SK-N-SH treated with all-trans-retinoic acid at 6 μM for 48 hours (cell line): ENCODE measurements around the gene BST1.

ENCODE experiments used
- ATAC-seq: fragments of 200-7000 bp; cut with Tn5 transposase; 3 replicates; pipeline ENCODE4 v1.9.1; 2020; ENCODE audit warnings: mild to moderate bottlenecking, moderate library complexity
- ARNTL ChIP-seq: fragments of 450-650 bp; formaldehyde crosslinking; IDR thresholded peaks from 2 replicates; pipeline ENCODE4 v1.5.0; 2020; ENCODE audit warnings: low read depth, mild to moderate bottlenecking, moderate library complexity, borderline replicate concordance
- BACH2 ChIP-seq: fragments of 250-450 bp; sonication (Bioruptor Pico); IDR thresholded peaks from 2 replicates; pipeline ENCODE4 v1.9.0; 2021; ENCODE audit warnings: mild to moderate bottlenecking, borderline replicate concordance
- CSDC2 ChIP-seq: fragments of 250-450 bp; sonication (Bioruptor Pico); IDR thresholded peaks from 2 replicates; pipeline ENCODE4 v1.5.0; 2020; ENCODE audit warnings: mild to moderate bottlenecking, moderate library complexity
- ESRRG ChIP-seq: fragments of 250-450 bp; sonication (Bioruptor Pico); IDR thresholded peaks from 2 replicates; pipeline ENCODE4 v1.6.1; 2021; ENCODE audit warnings: mild to moderate bottlenecking
- GLIS3 ChIP-seq: fragments of 250-450 bp; sonication (Bioruptor Pico); IDR thresholded peaks from 2 replicates; pipeline ENCODE4 v1.5.0; 2020; ENCODE audit warnings: mild to moderate bottlenecking, moderate library complexity
- ISL1 ChIP-seq: fragments of 250-450 bp; sonication (Bioruptor Pico); IDR thresholded peaks from 2 replicates; pipeline ENCODE4 v2.1.2; 2022; ENCODE audit warnings: mild to moderate bottlenecking, moderate library complexity
- OSR1 ChIP-seq: fragments of 250-450 bp; sonication (Bioruptor Pico); IDR thresholded peaks from 2 replicates; pipeline ENCODE4 v1.8.0; 2022; ENCODE audit warnings: moderate library complexity, mild to moderate bottlenecking, inconsistent platforms
- PPARA ChIP-seq: fragments of 250-450 bp; sonication (Bioruptor Pico); IDR thresholded peaks from 2 replicates; pipeline ENCODE4 v1.5.0; 2020; ENCODE audit warnings: mild to moderate bottlenecking, borderline replicate concordance
- SNAI2 ChIP-seq: fragments of 250-450 bp; sonication (Bioruptor Pico); IDR thresholded peaks from 2 replicates; pipeline ENCODE4 v1.5.0; 2020; ENCODE audit warnings: mild to moderate bottlenecking, moderate library complexity
- TCF4 ChIP-seq: fragments of 250-450 bp; sonication (Bioruptor Pico); IDR thresholded peaks from 2 replicates; pipeline ENCODE4 v1.8.0; 2021; ENCODE audit warnings: mild to moderate bottlenecking, moderate library complexity, borderline replicate concordance
- TOX ChIP-seq: fragments of 250-450 bp; sonication (Bioruptor Pico); IDR thresholded peaks from 2 replicates; pipeline ENCODE4 v1.8.0; 2021; ENCODE audit warnings: mild to moderate bottlenecking, moderate library complexity, borderline replicate concordance
- ZFP3 ChIP-seq: fragments of 250-450 bp; sonication (Bioruptor Pico); IDR thresholded peaks from 2 replicates; pipeline ENCODE4 v1.5.0; 2020; ENCODE audit warnings: mild to moderate bottlenecking, moderate library complexity
- ZFP30 ChIP-seq: fragments of 450-650 bp; formaldehyde crosslinking; IDR thresholded peaks from 2 replicates; pipeline ENCODE4 v1.5.0; 2022; ENCODE audit warnings: mild to moderate bottlenecking, moderate library complexity
- ZNF565 ChIP-seq: fragments of 450-650 bp; formaldehyde crosslinking; conservative IDR thresholded peaks from 2 replicates; pipeline ENCODE4 v1.5.0; 2020; ENCODE audit warnings: low read depth, mild to moderate bottlenecking, moderate library complexity
- ZNF70 ChIP-seq: fragments of 450-650 bp; formaldehyde crosslinking; IDR thresholded peaks from 2 replicates; pipeline ENCODE4 v1.5.0; 2020; ENCODE audit warnings: mild to moderate bottlenecking, moderate library complexity
- ZNF8 ChIP-seq: fragments of 450-650 bp; formaldehyde crosslinking; IDR thresholded peaks from 2 replicates; pipeline ENCODE4 v1.5.0; 2020; ENCODE audit warnings: mild to moderate bottlenecking, moderate library complexity
- TF ChIP-seq, protein P1 (sequence below): fragments of 250-450 bp; sonication (Bioruptor Pico); IDR thresholded peaks from 2 replicates; pipeline ENCODE4 v1.5.1; 2021; ENCODE audit warnings: mild to moderate bottlenecking, moderate library complexity
- TF ChIP-seq, protein P2 (sequence below): fragments of 250-450 bp; sonication (Bioruptor Pico); IDR thresholded peaks from 2 replicates; pipeline ENCODE4 v1.8.0; 2021; ENCODE audit warnings: low read depth, mild to moderate bottlenecking, moderate library complexity, borderline replicate concordance
- TF ChIP-seq, protein P3 (sequence below): fragments of 250-450 bp; sonication (Bioruptor Pico); IDR thresholded peaks from 2 replicates; pipeline ENCODE4 v1.8.0; 2020; ENCODE audit warnings: mild to moderate bottlenecking, moderate library complexity, borderline replicate concordance
- TF ChIP-seq, protein P4 (sequence below): fragments of 250-450 bp; sonication (Bioruptor Pico); IDR thresholded peaks from 2 replicates; pipeline ENCODE4 v1.5.0; 2020; ENCODE audit warnings: mild to moderate bottlenecking, moderate library complexity

BST1 gene

DNA sequence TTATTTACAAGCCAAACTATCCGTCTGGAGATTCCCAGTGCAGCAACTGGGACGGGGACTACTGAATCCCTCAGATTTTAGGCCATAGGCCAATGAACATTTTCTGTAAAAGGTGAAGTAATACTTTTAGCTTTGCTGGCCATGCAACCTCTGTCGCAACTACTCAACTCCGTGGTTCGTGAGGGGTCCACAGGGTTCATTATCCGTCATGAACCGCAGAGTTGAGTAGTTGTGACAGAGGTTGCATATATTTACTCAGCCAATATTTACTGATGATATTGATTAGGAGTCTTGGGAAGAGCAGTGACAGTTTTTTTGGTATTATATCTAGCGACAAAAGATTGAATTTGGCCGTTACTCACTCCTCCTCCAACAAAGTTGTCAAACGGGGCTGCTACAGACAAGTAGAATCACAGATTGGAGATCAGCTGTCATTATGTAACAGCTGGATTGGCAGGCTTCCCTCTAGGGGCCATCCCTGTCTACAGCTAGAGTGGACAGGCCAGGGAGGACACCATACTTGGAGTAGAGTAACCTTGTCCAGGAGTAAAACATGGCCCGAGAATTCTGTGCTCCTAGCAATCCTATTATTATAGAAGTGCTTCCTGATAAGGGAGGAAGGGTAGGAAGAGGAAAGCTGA lies 38.0 kb downstream of the BST1 start:
- ATAC-seq: no peak
- no peak for TF ChIP-seq TCF4 (CRISPR knock-in tag)

DNA sequence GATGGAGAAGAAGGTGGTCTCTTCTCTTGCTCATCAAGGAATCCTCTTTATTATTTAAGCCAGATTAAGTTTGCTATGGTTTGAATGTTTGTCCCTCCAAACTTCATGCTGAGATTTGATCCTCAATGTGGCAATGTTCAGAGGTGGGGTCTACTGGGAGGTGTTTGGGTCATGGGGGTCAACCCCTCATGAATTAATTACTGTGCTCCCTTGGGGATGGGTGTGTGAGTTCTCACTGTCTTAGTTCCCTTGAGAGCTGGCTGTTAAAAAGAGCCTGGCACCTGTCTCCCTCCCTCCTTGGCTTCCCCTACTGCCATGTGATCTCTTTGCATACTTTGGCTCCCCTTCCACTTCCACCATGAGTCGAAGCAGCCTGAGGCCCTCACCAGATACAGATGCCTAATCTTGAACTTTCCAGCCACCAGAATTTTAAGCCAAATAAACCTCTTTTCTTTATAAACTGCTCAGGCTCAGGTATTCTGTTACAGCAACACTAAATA lies 39.3 kb downstream of the BST1 start:
- ATAC-seq: no peak
- TF ChIP-seq ZNF70 (CRISPR knock-in tag) (no peak), ZFP3 (CRISPR knock-in tag) (no peak), ZNF565 (CRISPR knock-in tag) (no peak), ISL1 (CRISPR knock-in tag) (no peak), PPARA (no peak), ARNTL (CRISPR knock-in tag) (no peak), SNAI2 (no peak)
- TF ChIP-seq, protein P1, sequence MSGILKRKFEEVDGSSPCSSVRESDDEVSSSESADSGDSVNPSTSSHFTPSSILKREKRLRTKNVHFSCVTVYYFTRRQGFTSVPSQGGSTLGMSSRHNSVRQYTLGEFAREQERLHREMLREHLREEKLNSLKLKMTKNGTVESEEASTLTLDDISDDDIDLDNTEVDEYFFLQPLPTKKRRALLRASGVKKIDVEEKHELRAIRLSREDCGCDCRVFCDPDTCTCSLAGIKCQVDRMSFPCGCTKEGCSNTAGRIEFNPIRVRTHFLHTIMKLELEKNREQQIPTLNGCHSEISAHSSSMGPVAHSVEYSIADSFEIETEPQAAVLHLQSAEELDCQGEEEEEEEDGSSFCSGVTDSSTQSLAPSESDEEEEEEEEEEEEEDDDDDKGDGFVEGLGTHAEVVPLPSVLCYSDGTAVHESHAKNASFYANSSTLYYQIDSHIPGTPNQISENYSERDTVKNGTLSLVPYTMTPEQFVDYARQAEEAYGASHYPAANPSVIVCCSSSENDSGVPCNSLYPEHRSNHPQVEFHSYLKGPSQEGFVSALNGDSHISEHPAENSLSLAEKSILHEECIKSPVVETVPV (CRISPR knock-in tag): no peak

DNA sequence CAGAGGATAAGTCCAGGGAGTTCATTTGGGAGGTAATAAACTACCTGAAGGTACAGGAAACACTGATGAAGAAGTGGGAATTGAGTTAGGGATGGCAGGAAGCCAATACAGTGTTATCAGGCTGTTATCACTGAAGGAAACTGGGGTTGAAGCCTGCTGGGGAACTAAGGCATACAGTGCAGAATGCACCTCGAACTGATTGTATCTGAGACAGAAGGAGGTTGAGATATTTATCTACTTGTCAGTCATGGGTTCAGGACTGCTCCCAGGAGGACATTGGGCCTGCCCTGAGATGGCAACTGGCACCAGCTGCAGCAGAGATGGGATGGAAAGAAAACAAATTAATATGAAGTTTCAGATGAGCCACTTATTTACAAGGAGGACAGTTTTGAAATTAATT lies 39.8 kb downstream of the BST1 start:
- ATAC-seq: no peak
- TF ChIP-seq, protein P2, sequence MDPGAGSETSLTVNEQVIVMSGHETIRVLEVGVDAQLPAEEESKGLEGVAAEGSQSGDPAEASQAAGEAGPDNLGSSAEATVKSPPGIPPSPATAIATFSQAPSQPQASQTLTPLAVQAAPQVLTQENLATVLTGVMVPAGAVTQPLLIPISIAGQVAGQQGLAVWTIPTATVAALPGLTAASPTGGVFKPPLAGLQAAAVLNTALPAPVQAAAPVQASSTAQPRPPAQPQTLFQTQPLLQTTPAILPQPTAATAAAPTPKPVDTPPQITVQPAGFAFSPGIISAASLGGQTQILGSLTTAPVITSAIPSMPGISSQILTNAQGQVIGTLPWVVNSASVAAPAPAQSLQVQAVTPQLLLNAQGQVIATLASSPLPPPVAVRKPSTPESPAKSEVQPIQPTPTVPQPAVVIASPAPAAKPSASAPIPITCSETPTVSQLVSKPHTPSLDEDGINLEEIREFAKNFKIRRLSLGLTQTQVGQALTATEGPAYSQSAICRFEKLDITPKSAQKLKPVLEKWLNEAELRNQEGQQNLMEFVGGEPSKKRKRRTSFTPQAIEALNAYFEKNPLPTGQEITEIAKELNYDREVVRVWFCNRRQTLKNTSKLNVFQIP (CRISPR knock-in tag): no peak
- no peak for TF ChIP-seq OSR1
- TF ChIP-seq PPARA: no peak
- TF ChIP-seq GLIS3 (CRISPR knock-in tag): no peak
- no peak for TF ChIP-seq BACH2 (CRISPR knock-in tag)
- TF ChIP-seq TOX: no peak
- no peak for TF ChIP-seq SNAI2

DNA sequence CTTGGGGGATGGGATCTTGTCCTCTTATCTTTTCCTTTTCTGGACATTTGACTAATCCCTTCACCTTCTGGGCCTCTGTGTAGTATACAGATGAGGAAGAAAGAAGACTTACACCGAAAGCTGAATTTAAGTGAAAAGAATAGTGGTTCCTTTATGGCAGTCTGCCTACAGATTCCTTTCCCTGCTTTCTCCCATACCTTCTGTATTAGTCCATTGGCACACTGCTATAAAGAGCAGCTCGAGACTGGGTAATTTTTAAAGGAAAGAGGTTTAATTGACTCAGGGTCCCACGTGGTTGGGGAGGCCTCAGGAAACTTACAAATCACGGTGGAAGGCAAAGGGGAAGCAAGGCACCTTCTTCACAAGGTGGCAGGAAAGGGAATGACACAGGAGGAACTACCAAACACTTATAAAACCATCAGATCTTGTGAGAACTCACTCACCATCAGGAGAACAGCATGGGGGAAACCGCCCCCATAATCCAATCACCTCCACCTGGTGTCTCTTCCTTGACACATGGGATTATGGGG lies 41.2 kb downstream of the BST1 start:
- no peak for ATAC-seq
- no peak for TF ChIP-seq ZNF8
- TF ChIP-seq, protein P3, sequence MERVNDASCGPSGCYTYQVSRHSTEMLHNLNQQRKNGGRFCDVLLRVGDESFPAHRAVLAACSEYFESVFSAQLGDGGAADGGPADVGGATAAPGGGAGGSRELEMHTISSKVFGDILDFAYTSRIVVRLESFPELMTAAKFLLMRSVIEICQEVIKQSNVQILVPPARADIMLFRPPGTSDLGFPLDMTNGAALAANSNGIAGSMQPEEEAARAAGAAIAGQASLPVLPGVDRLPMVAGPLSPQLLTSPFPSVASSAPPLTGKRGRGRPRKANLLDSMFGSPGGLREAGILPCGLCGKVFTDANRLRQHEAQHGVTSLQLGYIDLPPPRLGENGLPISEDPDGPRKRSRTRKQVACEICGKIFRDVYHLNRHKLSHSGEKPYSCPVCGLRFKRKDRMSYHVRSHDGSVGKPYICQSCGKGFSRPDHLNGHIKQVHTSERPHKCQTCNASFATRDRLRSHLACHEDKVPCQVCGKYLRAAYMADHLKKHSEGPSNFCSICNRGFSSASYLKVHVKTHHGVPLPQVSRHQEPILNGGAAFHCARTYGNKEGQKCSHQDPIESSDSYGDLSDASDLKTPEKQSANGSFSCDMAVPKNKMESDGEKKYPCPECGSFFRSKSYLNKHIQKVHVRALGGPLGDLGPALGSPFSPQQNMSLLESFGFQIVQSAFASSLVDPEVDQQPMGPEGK (CRISPR knock-in tag): no peak

DNA sequence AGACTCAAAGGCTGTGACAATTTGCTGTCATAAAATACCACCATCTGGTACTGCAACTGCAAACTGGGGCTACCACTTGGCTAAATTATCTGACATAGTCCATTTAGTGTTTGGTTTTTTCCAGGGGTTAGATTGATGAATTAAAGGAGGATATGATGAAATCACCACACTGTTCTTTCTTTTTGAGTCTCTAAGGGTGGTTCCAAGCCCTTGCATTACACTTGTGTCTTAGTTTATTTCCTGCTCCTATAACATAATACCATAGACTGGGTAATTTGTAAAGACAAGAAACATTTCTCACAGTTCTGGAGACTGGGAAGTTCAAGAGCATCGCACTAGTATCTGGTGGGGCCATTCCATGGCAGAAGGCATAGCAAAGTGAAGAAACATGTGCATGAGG lies 43.2 kb downstream of the BST1 start:
- ATAC-seq: no peak
- no peak for TF ChIP-seq ZNF8
- TF ChIP-seq PPARA: no peak
- no peak for TF ChIP-seq ISL1 (CRISPR knock-in tag)
- TF ChIP-seq, protein P3 (CRISPR knock-in tag): no peak
- no peak for TF ChIP-seq BACH2 (CRISPR knock-in tag)
- TF ChIP-seq, protein P2 (CRISPR knock-in tag): no peak
- no peak for TF ChIP-seq OSR1
- no peak for TF ChIP-seq ZNF70 (CRISPR knock-in tag)
- TF ChIP-seq ESRRG: no peak
- TF ChIP-seq, protein P4, sequence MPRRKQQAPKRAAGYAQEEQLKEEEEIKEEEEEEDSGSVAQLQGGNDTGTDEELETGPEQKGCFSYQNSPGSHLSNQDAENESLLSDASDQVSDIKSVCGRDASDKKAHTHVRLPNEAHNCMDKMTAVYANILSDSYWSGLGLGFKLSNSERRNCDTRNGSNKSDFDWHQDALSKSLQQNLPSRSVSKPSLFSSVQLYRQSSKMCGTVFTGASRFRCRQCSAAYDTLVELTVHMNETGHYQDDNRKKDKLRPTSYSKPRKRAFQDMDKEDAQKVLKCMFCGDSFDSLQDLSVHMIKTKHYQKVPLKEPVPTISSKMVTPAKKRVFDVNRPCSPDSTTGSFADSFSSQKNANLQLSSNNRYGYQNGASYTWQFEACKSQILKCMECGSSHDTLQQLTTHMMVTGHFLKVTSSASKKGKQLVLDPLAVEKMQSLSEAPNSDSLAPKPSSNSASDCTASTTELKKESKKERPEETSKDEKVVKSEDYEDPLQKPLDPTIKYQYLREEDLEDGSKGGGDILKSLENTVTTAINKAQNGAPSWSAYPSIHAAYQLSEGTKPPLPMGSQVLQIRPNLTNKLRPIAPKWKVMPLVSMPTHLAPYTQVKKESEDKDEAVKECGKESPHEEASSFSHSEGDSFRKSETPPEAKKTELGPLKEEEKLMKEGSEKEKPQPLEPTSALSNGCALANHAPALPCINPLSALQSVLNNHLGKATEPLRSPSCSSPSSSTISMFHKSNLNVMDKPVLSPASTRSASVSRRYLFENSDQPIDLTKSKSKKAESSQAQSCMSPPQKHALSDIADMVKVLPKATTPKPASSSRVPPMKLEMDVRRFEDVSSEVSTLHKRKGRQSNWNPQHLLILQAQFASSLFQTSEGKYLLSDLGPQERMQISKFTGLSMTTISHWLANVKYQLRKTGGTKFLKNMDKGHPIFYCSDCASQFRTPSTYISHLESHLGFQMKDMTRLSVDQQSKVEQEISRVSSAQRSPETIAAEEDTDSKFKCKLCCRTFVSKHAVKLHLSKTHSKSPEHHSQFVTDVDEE (CRISPR knock-in tag): no peak
- no peak for TF ChIP-seq TCF4 (CRISPR knock-in tag)
- TF ChIP-seq CSDC2: no peak
- TF ChIP-seq, protein P1 (CRISPR knock-in tag): no peak
- no peak for TF ChIP-seq ARNTL (CRISPR knock-in tag)
- TF ChIP-seq ZFP30 (CRISPR knock-in tag): no peak
- no peak for TF ChIP-seq ZNF565 (CRISPR knock-in tag)
